OCI-LY7 (cell line): ENCODE measurements around the gene FBXW7. TPM values are rescaled to one million over a fixed set of nuclear protein-coding genes. Genes with fewer than 3 reads are reported as not detected.

Source experiments
- BruUV-seq: library from RNA; stranded (reverse); fragments of 400-500 nt; replicated peaks from 2 replicates; lab custom pipeline; 2021; lab: Mats Ljungman, UMichigan
- CTCF ChIA-PET: fragments of 300-600 bp; sonication (Branson Sonifier 250); formaldehyde crosslinking; loops from one replicate; lab custom pipeline; 2022; ENCODE audit warnings: antibody characterized with exemption; ENCODE audit not compliant: unreplicated experiment; lab: Charles Lee
- POLR2A ChIA-PET: fragments of 300-600 bp; sonication (Branson Sonifier 250); formaldehyde crosslinking; loops from one replicate; lab custom pipeline; 2022; ENCODE audit warnings: antibody characterized with exemption; lab: Charles Lee
- DNase-seq: peaks from one replicate; pipeline ENCODE4 v3.0.0-alpha.2; 2015; ENCODE audit warnings: low spot score
- H2AFZ ChIP-seq: fragments of 200-600 bp; sonication (generic), shearing (Covaris generic); 2 replicates; pipeline ENCODE4 v1.6.1; 2014; ENCODE audit warnings: mild to moderate bottlenecking, antibody characterized with exemption, low read length, moderate library complexity
- H3K27ac ChIP-seq: fragments of 200-600 bp; sonication (generic); 2 replicates; pipeline ENCODE4 v1.5.1; 2014; ENCODE audit warnings: mixed run types, low read depth, mild to moderate bottlenecking, moderate library complexity, low read length, inconsistent platforms; ENCODE audit not compliant: poor library complexity, severe bottlenecking
- H3K36me3 ChIP-seq: fragments of 200-600 bp; sonication (generic); 2 replicates; pipeline ENCODE4 v1.6.1; 2014; ENCODE audit warnings: mild to moderate bottlenecking, antibody characterized with exemption, low read length, moderate library complexity, mixed read lengths; ENCODE audit not compliant: insufficient read depth
- H3K4me1 ChIP-seq: fragments of 200-600 bp; sonication (generic); 2 replicates; pipeline ENCODE4 v1.5.1; 2014; ENCODE audit warnings: mild to moderate bottlenecking, low read length; ENCODE audit not compliant: insufficient read depth, poor library complexity, severe bottlenecking
- H3K4me2 ChIP-seq: fragments of 200-600 bp; sonication (generic); 2 replicates; pipeline ENCODE4 v1.6.1; 2014; ENCODE audit warnings: mild to moderate bottlenecking, low read length
- H3K4me3 ChIP-seq: fragments of 200-600 bp; sonication (generic); 2 replicates; pipeline ENCODE4 v1.5.1; 2014; ENCODE audit warnings: mild to moderate bottlenecking, low read depth, low read length; ENCODE audit not compliant: poor library complexity, severe bottlenecking
- H3K79me2 ChIP-seq: fragments of 200-600 bp; sonication (generic); 2 replicates; pipeline ENCODE4 v1.6.1; 2016; ENCODE audit warnings: low read depth, mild to moderate bottlenecking, low read length, moderate library complexity, mixed read lengths; ENCODE audit not compliant: insufficient read depth
- H3K9me2 ChIP-seq: fragments of 200-600 bp; sonication (generic); 2 replicates; pipeline ENCODE4 v1.6.1; 2016; ENCODE audit warnings: mild to moderate bottlenecking, low read length, mixed read lengths; ENCODE audit not compliant: insufficient read depth
- H3K9me3 ChIP-seq: fragments of 200-600 bp; sonication (generic); 2 replicates; pipeline ENCODE4 v1.6.1; 2014; ENCODE audit warnings: mild to moderate bottlenecking, mixed run types, low read length, mixed read lengths
- H4K20me1 ChIP-seq: fragments of 200-600 bp; sonication (generic); 2 replicates; pipeline ENCODE4 v1.6.1; 2014; ENCODE audit warnings: mild to moderate bottlenecking, antibody characterized with exemption, low read length, moderate library complexity, mixed read lengths; ENCODE audit not compliant: insufficient read depth
- CTCF ChIP-seq: fragments of 200-600 bp; sonication (generic); conservative IDR thresholded peaks from 2 replicates; pipeline ENCODE4 v1.5.1; 2014; ENCODE audit warnings: mild to moderate bottlenecking, antibody characterized with exemption, low read length, moderate library complexity, mixed read lengths
- EZH2phosphoT487 ChIP-seq: fragments of 200-600 bp; sonication (generic); IDR thresholded peaks from 2 replicates; pipeline ENCODE4 v1.6.1; 2018; ENCODE audit warnings: low read depth, borderline replicate concordance, mild to moderate bottlenecking, mixed run types, antibody characterized with exemption, low read length, moderate library complexity, mixed read lengths
- intact Hi-C: fragments of 100-400 bp; cut with micrococcal nuclease; formaldehyde crosslinking; loops from one replicate; pipeline ENCODE4 v1.10.0; 2022; ENCODE audit not compliant: unreplicated experiment
- total RNA-seq, 2 experiments: library from RNA; depleted of rRNA in 1 of 2; stranded (reverse); fragments of >200 nt in 1 of 2; shearing (Covaris generic) in 1 of 2; gene quantifications; 2 replicates each; pipeline ENCODE4 v1.2.3, GENCODE V29; 2014 to 2022

FBXW7 gene
- total RNA-seq, 2 experiments from 2014 or later, result 58.8 to 102 TPM

DNA sequence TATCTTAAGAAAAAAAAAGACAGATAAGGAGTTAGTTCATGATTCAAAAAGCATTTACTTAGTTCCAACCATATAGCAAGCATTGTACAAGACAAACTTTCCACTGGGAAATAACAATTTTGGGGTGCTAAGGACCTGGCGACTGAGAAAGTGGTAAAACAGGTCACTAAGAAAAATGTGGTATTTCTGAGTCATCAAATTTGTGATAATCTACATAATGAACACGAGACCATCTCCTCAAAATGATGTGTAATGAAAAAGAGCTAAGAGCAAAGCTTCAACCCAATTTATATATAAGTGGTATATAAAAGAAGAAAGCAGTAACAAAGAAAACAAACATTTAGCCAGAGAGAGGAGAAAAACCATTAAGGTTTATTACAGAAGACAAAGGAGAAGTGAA is 72.3 kb downstream of the FBXW7 start:
- peak overlapping the region; percentile 49; the same call in 1 of the 2 replicates for H3K4me2 ChIP-seq

DNA sequence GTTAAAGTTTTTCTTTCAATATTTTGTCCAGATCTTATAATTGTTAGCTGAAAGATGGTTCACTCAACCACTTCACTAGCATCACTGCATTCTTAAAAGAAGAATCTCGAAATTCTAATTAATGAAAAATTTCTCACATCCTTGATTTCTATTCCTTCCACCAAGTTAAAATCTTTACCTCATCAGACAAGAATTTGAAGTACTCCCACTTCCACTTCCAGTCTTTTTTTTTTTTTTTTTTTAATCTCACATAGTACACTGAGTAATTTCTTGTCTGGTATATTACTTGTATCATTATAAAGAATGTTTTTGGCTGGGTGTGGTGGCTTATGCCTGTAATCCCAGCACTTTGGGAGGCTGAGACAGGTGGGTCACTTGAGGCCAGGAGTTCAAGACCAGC is 73.2 kb downstream of the FBXW7 start:
- peaks cover 84% of the 10 kb centered on the region for H3K79me2 ChIP-seq
- H3K9me2 ChIP-seq, result no peaks in the 10 kb centered on the region
- DNase-seq, result no peak
- intact Hi-C loops, result loop anchor here (1.0 to 5.0 kb wide), 5 partner anchors 38 to 203 kb away; partner anchors contain the start of gene FBXW7
- peaks cover 65% of the 10 kb centered on the region for H3K4me1 ChIP-seq
- BruUV-seq, result no TSS peak
- H3K4me3 ChIP-seq, result peak overlapping the region; percentile 3
- CTCF ChIA-PET, result no interaction called here
- POLR2A ChIA-PET, result interaction anchor here (0.5 to 0.7 kb wide), 4 partner anchors 10 to 100 kb away, joined by 3 to 7 read pairs (median 4); no protein-coding TSS in a partner anchor
- H3K27ac ChIP-seq, result peak overlapping the region; percentile 44
- no peak for TF ChIP-seq EZH2phosphoT487
- H3K4me2 ChIP-seq, result peak overlapping the region; percentile 50
- H4K20me1 ChIP-seq, result peaks cover 20% of the 10 kb centered on the region; the same call in 1 of the 2 replicates
- H2AFZ ChIP-seq, result no peak overlapping the region
- H3K36me3 ChIP-seq, result no peaks in the 10 kb centered on the region
- H3K9me3 ChIP-seq, result no peaks in the 10 kb centered on the region

More for the DNA sequence above, 72.3 kb downstream of the FBXW7 start:
- Histone ChIP-seq H3K36me3 (no peaks in the 10 kb centered on the region), H3K9me2 (no peaks in the 10 kb centered on the region), H3K9me3 (no peaks in the 10 kb centered on the region), H3K4me1 (peaks cover 62% of the 10 kb centered on the region), H3K79me2 (peaks cover 85% of the 10 kb centered on the region), H2AFZ (no peak overlapping the region), H3K4me3 (no peak overlapping the region), H3K27ac (peak overlapping the region; percentile 33), H4K20me1 (peaks cover 16% of the 10 kb centered on the region; the same call in 1 of the 2 replicates)
- TF ChIP-seq CTCF, result no peak
- no peak for TF ChIP-seq EZH2phosphoT487
- CTCF ChIA-PET, result interaction anchor here (0.8 kb wide), 1 partner anchor 23 kb away, joined by 3 read pairs; no protein-coding TSS in a partner anchor
- BruUV-seq, result no TSS peak
- intact Hi-C loops, result loop anchor here (2.0 to 5.0 kb wide), 3 partner anchors 37 to 173 kb away; no protein-coding TSS in a partner anchor
- POLR2A ChIA-PET, result interaction anchor here (0.7 to 3.5 kb wide), 8 partner anchors 11 to 201 kb away, joined by 3 to 16 read pairs (median 5); no protein-coding TSS in a partner anchor
- no peak for DNase-seq

DNA sequence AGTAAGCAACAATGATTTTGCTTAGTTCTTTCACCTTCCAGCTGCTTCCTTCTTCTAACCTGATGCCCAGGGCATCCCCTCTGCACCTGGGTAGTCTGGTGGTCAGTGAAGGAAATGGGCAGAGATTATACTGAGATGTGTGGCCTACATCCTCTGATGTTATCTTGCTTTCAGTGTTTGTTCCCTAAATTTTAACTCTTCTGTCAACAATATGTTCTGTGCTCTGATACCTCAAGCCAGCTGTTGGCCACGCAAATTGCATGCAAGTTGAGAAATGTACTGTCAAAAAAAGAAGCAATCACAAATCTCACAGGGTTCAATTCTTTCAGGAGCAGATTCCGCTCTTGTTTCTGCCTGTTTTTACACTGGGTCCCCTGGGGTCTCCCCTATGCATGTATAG is 73.8 kb downstream of the FBXW7 start:
- TF ChIP-seq EZH2phosphoT487 (no peak), CTCF (no peak)
- DNase-seq, result peak; percentile 63
- Histone ChIP-seq H3K4me3 (peak overlapping the region; percentile 3), H2AFZ (no peak overlapping the region), H3K4me1 (peaks cover 65% of the 10 kb centered on the region), H3K4me2 (peak overlapping the region; percentile 50), H3K9me2 (no peaks in the 10 kb centered on the region), H3K9me3 (no peaks in the 10 kb centered on the region), H3K79me2 (peaks cover 84% of the 10 kb centered on the region), H4K20me1 (peaks cover 20% of the 10 kb centered on the region; the same call in 1 of the 2 replicates), H3K36me3 (no peaks in the 10 kb centered on the region), H3K27ac (peak overlapping the region; percentile 44)
- ChIA-PET POLR2A (interaction anchor here (0.5 to 0.7 kb wide), 5 partner anchors 11 to 942 kb away, joined by 3 to 7 read pairs (median 4); no protein-coding TSS in a partner anchor), CTCF (no interaction called here)
- intact Hi-C loops, result loop anchor here (1.0 to 5.0 kb wide), 5 partner anchors 39 to 203 kb away; partner anchors contain the start of gene FBXW7
- BruUV-seq, result no TSS peak
